Calu3 (cell line): ENCODE measurements around the gene ULBP1. TPM values are rescaled to one million over a fixed set of nuclear protein-coding genes. Genes with fewer than 3 reads are reported as not detected.
"Not testable (repeated sequence)": the region's sequence is repeated elsewhere in the genome, so short reads cannot be mapped to it uniquely, and the experiment has no call there.

ENCODE experiments used
- BruUV-seq: library from RNA; stranded (reverse); fragments of 400-500 nt; replicated peaks from 2 replicates; lab custom pipeline; 2021; lab: Mats Ljungman, UMichigan
- CTCF ChIA-PET: fragments of 300-600 bp; sonication (Branson Sonifier 250); formaldehyde crosslinking; loops from one replicate; lab custom pipeline; 2022; ENCODE audit warnings: antibody characterized with exemption; lab: Charles Lee
- DNase-seq: peaks from one replicate; pipeline ENCODE4 v3.0.0; 2022
- H3K27ac Mint-ChIP-seq: one replicate; pipeline ENCODE4 v1.8.0; 2022; ENCODE audit warnings: mixed read lengths; ENCODE audit not compliant: unreplicated experiment
- H3K27me3 Mint-ChIP-seq: one replicate; pipeline ENCODE4 v1.8.0; 2022; ENCODE audit warnings: mixed read lengths; ENCODE audit not compliant: unreplicated experiment
- H3K36me3 Mint-ChIP-seq: one replicate; pipeline ENCODE4 v1.8.0; 2022; ENCODE audit warnings: mild to moderate bottlenecking, moderate library complexity, mixed read lengths; ENCODE audit not compliant: insufficient read depth, unreplicated experiment
- H3K4me1 Mint-ChIP-seq: one replicate; pipeline ENCODE4 v1.8.0; 2022; ENCODE audit warnings: mild to moderate bottlenecking, low read depth, mixed read lengths; ENCODE audit not compliant: unreplicated experiment
- H3K4me3 Mint-ChIP-seq: one replicate; pipeline ENCODE4 v1.8.0; 2022; ENCODE audit warnings: mild to moderate bottlenecking, low read depth, moderate library complexity, mixed read lengths; ENCODE audit not compliant: unreplicated experiment
- H3K9me3 Mint-ChIP-seq: one replicate; pipeline ENCODE4 v1.8.0; 2022; ENCODE audit warnings: low read depth, mixed read lengths; ENCODE audit not compliant: unreplicated experiment
- CTCF ChIP-seq: fragments of 200-600 bp; IDR thresholded peaks from one replicate; pipeline ENCODE4 v1.8.0; 2022; ENCODE audit warnings: antibody characterized with exemption; ENCODE audit not compliant: unreplicated experiment
- intact Hi-C: fragments of 100-400 bp; cut with micrococcal nuclease; formaldehyde crosslinking; loops from one replicate; pipeline ENCODE4 v1.10.0; 2022; ENCODE audit not compliant: unreplicated experiment
- total RNA-seq: library from RNA; stranded (reverse); gene quantifications from 2 replicates; pipeline ENCODE4 v1.2.3, GENCODE V29; 2022

The ULBP1 gene
- total RNA-seq, 1 experiment from 2014 or later, result 2.5 TPM

- CTCF ChIA-PET, result no interaction called here
- Mint-ChIP-seq H3K9me3 (no peaks in the 10 kb centered on the region), H3K36me3 (peaks cover 4% of the 10 kb centered on the region)
Observed at GRCh38 chr6:149951626-149952025, 12.1 kb upstream of the ULBP1 start.

GRCh38 chr6:149953390-149953789 lies 10.4 kb upstream of the ULBP1 start:
- CTCF ChIA-PET, H3K9me3 Mint-ChIP-seq, DNase-seq, BruUV-seq, H3K4me1 Mint-ChIP-seq, H3K4me3 Mint-ChIP-seq, H3K27ac Mint-ChIP-seq, intact Hi-C loops, H3K36me3 Mint-ChIP-seq: not testable (repeated sequence)
- H3K27me3 Mint-ChIP-seq, result peaks cover 51% of the 10 kb centered on the region

More at GRCh38 chr6:149951626-149952025, 12.1 kb upstream of the ULBP1 start:
- Mint-ChIP-seq H3K4me1 (peaks cover 6% of the 10 kb centered on the region), H3K27ac (no peak overlapping the region), H3K27me3 (peaks cover 51% of the 10 kb centered on the region), H3K4me3 (no peak overlapping the region)
- DNase-seq, result no peak
- intact Hi-C loops, result no loop called here
- no TSS peak for BruUV-seq
- no peak for TF ChIP-seq CTCF

- CTCF ChIA-PET, H3K9me3 Mint-ChIP-seq, BruUV-seq, intact Hi-C loops, H3K27ac Mint-ChIP-seq, H3K4me1 Mint-ChIP-seq, H3K36me3 Mint-ChIP-seq, DNase-seq: not testable (repeated sequence)
- peaks cover 51% of the 10 kb centered on the region for H3K27me3 Mint-ChIP-seq
- peak overlapping the region; percentile 12 for H3K4me3 Mint-ChIP-seq
Observed at GRCh38 chr6:149953934-149954327, 9.8 kb upstream of the ULBP1 start.

- intact Hi-C loops, H3K36me3 Mint-ChIP-seq, H3K9me3 Mint-ChIP-seq, H3K4me1 Mint-ChIP-seq, BruUV-seq, CTCF ChIA-PET, DNase-seq, H3K27ac Mint-ChIP-seq: not testable (repeated sequence)
- Mint-ChIP-seq H3K27me3 (peaks cover 51% of the 10 kb centered on the region), H3K4me3 (peak overlapping the region; percentile 66)
Observed at GRCh38 chr6:149954328-149954983, 9.3 kb upstream of the ULBP1 start.

- H3K9me3 Mint-ChIP-seq, H3K4me1 Mint-ChIP-seq, H3K36me3 Mint-ChIP-seq, CTCF ChIA-PET, intact Hi-C loops, BruUV-seq, H3K27ac Mint-ChIP-seq, DNase-seq: not testable (repeated sequence)
- peak overlapping the region; percentile 66 for H3K4me3 Mint-ChIP-seq
- peaks cover 49% of the 10 kb centered on the region for H3K27me3 Mint-ChIP-seq
Observed at GRCh38 chr6:149954984-149955653, 8.6 kb upstream of the ULBP1 start.

GRCh38 chr6:149955654-149956317 lies 8.0 kb upstream of the ULBP1 start:
- H3K4me1 Mint-ChIP-seq, DNase-seq, intact Hi-C loops, H3K27ac Mint-ChIP-seq, CTCF ChIA-PET, BruUV-seq, H3K9me3 Mint-ChIP-seq, H3K4me3 Mint-ChIP-seq, H3K36me3 Mint-ChIP-seq: not testable (repeated sequence)
- peaks cover 42% of the 10 kb centered on the region for H3K27me3 Mint-ChIP-seq

- H3K4me3 Mint-ChIP-seq, CTCF ChIA-PET, BruUV-seq, intact Hi-C loops, H3K4me1 Mint-ChIP-seq, H3K27ac Mint-ChIP-seq, H3K36me3 Mint-ChIP-seq, H3K9me3 Mint-ChIP-seq, DNase-seq: not testable (repeated sequence)
- H3K27me3 Mint-ChIP-seq, result peaks cover 20% of the 10 kb centered on the region
Observed at GRCh38 chr6:149958124-149958523, 5.6 kb upstream of the ULBP1 start.

GRCh38 chr6:149959806-149960205 lies 3.9 kb upstream of the ULBP1 start:
- DNase-seq, H3K4me3 Mint-ChIP-seq, H3K9me3 Mint-ChIP-seq, H3K27ac Mint-ChIP-seq, H3K4me1 Mint-ChIP-seq, intact Hi-C loops, BruUV-seq: not testable (repeated sequence)
- Mint-ChIP-seq H3K36me3 (peaks cover 22% of the 10 kb centered on the region), H3K27me3 (peaks cover 16% of the 10 kb centered on the region)
- CTCF ChIA-PET, result interaction anchor here (0.7 kb wide), 1 partner anchor 871 kb away, joined by 5 read pairs; no protein-coding TSS in a partner anchor
